Measurements from ENCODE around the gene RIC3. TPM values are rescaled to one million over a fixed set of nuclear protein-coding genes. Genes with fewer than 3 reads are reported as not detected.

RIC3 gene
- total RNA-seq, 4 donors from 2014 or later, result 2.7 to 14.1 (median 8.1) TPM

DNA sequence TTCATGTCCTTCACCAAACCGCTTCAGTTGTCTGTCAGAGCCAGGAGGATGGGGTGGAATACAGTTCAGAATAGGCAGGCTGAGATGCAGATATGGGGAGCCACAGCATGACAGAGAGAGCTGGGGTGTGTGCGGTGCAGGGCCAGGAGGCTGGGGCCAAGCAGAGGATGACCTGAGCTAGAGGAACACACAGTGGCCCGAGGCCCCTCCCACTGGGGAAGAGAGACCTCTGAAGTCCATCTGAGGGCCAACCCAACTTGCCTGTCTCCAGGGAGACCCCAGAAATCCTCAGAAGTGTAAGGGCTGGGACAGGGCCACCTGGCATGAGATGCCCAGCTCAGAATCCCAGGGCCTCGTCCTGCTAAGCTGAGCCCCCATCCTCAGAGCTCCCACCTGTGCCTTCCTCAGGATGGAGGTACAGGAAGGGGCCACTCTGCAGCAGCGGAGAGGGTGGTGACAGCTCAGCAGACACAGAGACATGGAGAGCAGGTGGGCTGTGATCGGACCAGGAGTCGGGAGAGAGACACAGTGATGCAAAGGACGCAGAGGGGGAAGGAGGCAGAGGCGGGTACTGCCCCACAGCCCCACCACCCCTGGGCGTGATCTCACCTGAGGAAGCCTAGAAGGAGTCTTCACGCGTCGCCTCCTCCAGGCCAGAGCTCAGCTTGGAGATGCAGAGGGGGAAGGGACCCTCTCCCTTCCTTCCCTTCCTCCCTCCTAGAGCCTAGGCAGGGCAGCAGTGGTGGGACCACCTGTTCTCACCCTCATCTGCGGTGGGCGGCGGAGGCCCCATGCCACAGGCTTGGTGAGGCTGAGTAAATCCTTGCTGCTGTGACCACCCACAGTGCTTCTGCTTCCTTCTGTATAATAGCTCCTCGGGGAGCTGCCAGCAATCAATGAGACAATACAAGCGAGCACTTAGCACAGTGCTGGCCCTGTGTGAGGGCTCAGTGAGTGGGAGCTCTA is 96.9 kb downstream of the RIC3 start:
- Histone ChIP-seq H3K27ac (no peak overlapping the region), H3K4me1 (peaks cover 0 to 22% (median 13%) of the 10 kb centered on the region in 3 donors), H3K36me3 (no peaks in the 10 kb centered on the region), H3K27me3 (peaks cover 0 to 7% (median 0%) of the 10 kb centered on the region in 4 donors), H3K4me3 (no peak overlapping the region), H3K9me3 (no peaks in the 10 kb centered on the region)
- no peak for DNase-seq
- TF ChIP-seq POLR2A (IDR thresholded peaks at IDR 0.05) (no peak), CTCF (IDR thresholded peaks at IDR 0.05) (no peak)
- intact Hi-C loops (cut with DNase I), result no loop called here
- WGBS, 2 donors, result 78 to 94% methylated on average over 8 to 16 of the region's 18 CpGs

GRCh38 chr11:8070417-8071115 is 98.3 kb downstream of the RIC3 start:
- Histone ChIP-seq H3K27ac (no peak overlapping the region), H3K9me3 (no peaks in the 10 kb centered on the region), H3K36me3 (no peaks in the 10 kb centered on the region), H3K27me3 (peaks cover 0 to 7% (median 0%) of the 10 kb centered on the region in 4 donors), H3K4me3 (no peak overlapping the region), H3K4me1 (peaks cover 0 to 22% (median 13%) of the 10 kb centered on the region in 3 donors)
- WGBS, 2 donors, result 29 to 43% methylated on average over 3 of the region's 3 CpGs
- TF ChIP-seq CTCF (IDR thresholded peaks at IDR 0.05), result peak in 2 of 6 experiments; percentile 19 to 35
- TF ChIP-seq POLR2A (IDR thresholded peaks at IDR 0.05), result no peak
- intact Hi-C loops (cut with DNase I), result no loop called here
- DNase-seq, result no peak

GRCh38 chr11:8069771-8070170 is 99.1 kb downstream of the RIC3 start:
- intact Hi-C loops (cut with DNase I), result no loop called here
- TF ChIP-seq CTCF (IDR thresholded peaks at IDR 0.05), result no peak
- TF ChIP-seq POLR2A (IDR thresholded peaks at IDR 0.05), result no peak
- peak overlapping the region in 1 of 4 donors; percentile 49 for H3K27ac ChIP-seq
- H3K4me1 ChIP-seq, result peaks cover 0 to 22% (median 13%) of the 10 kb centered on the region in 3 donors
- no peaks in the 10 kb centered on the region for H3K9me3 ChIP-seq
- H3K27me3 ChIP-seq, result peaks cover 0 to 7% (median 0%) of the 10 kb centered on the region in 4 donors
- WGBS, 2 donors, result 79 to 82% methylated on average over 8 of the region's 8 CpGs
- H3K36me3 ChIP-seq, result no peaks in the 10 kb centered on the region
- H3K4me3 ChIP-seq, result no peak overlapping the region
- DNase-seq, result no peak

DNA sequence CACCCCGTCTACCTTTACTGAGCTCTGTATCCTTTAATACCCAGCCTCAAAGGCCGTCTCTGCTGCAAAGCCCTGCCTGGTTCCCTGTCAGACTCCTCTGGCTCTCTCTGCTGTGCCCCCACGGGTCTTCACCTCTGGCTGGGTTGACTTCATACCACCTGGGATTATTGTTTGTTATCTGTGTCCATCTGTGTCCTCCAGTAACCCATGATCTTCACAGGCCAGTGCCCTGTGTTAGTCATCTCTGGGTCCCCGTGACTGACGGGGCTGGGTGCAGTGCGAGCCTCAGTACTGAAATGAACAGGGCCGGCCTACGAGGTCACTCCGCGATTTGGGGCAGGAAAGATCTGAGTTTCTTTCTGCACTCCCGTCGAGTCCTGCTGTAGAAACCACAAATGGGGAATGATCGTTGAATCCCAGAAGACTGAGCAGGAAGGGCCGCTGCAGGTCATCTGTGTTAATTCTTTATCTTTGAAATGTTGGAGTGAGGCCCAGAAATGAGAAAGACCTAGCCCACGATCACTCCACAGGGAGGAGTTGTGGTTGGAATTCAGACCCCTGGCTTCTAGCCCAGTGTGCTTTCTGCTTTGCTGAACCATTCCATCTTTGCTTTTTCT is 100.1 kb downstream of the RIC3 start:
- peak overlapping the region in 2 of 4 donors; percentile 3 to 6 for H3K4me3 ChIP-seq
- H3K36me3 ChIP-seq, result no peaks in the 10 kb centered on the region
- H3K9me3 ChIP-seq, result no peaks in the 10 kb centered on the region
- H3K4me1 ChIP-seq, result peaks cover 0 to 30% (median 13%) of the 10 kb centered on the region in 3 donors
- peak overlapping the region in 3 of 4 donors; percentile 49 to 72 (median 57) for H3K27ac ChIP-seq
- H3K27me3 ChIP-seq, result peaks cover 0 to 7% (median 0%) of the 10 kb centered on the region in 4 donors
- intact Hi-C loops (cut with DNase I), result no loop called here
- no peak for DNase-seq
- 37 to 38% methylated on average over 15 of the region's 15 CpGs for WGBS, 2 donors
- TF ChIP-seq POLR2A (IDR thresholded peaks at IDR 0.05) (no peak), CTCF (IDR thresholded peaks at IDR 0.05) (no peak)

Measured in esophagus squamous epithelium (tissue), 5 donors.